Thymus (tissue), 11 donors: ENCODE results near the gene KRTAP19-5. TPM values are rescaled to one million over a fixed set of nuclear protein-coding genes. Genes with fewer than 3 reads are reported as not detected.
A peak's percentile ranks its signal among the peaks of the same experiment; 100 is the strongest.

Source experiments
- DNase-seq, 9 donors: peaks; one replicate each; pipeline ENCODE4 v3.0.0-alpha.2; 2013; ENCODE audit warnings: low spot score in 9 of 9, low read depth in 6 of 9, missing footprints in 1 of 9
- H3K27ac ChIP-seq, 2 donors: one replicate each; pipeline ENCODE4 v1.5.1; 2013; ENCODE audit warnings: control low read depth in 1 of 2, low read depth in 1 of 2, low read length in 1 of 2, mild to moderate bottlenecking in 1 of 2, moderate library complexity in 1 of 2
- H3K27me3 ChIP-seq, 2 donors: one replicate each; pipeline ENCODE4 v1.5.1; 2013; ENCODE audit warnings: low read length in 1 of 2; ENCODE audit not compliant: control insufficient read depth in 2 of 2, insufficient read depth in 1 of 2
- H3K36me3 ChIP-seq, 2 donors: one replicate each; pipeline ENCODE4 v1.5.1; 2013; ENCODE audit warnings: low read length in 1 of 2, mild to moderate bottlenecking in 1 of 2, moderate library complexity in 1 of 2; ENCODE audit not compliant: control insufficient read depth in 2 of 2, insufficient read depth in 2 of 2
- H3K4me1 ChIP-seq, 2 donors: one replicate each; pipeline ENCODE4 v1.5.1; 2013; ENCODE audit warnings: low read length in 2 of 2; ENCODE audit not compliant: control insufficient read depth in 2 of 2, insufficient read depth in 2 of 2
- H3K4me3 ChIP-seq, 2 donors: one replicate each; pipeline ENCODE4 v1.5.1; 2013; ENCODE audit warnings: low read length in 2 of 2, control low read depth in 1 of 2, mild to moderate bottlenecking in 1 of 2
- H3K9me3 ChIP-seq, 2 donors: one replicate each; pipeline ENCODE4 v1.5.1; 2013; ENCODE audit warnings: low read length in 1 of 2, mild to moderate bottlenecking in 1 of 2; ENCODE audit not compliant: control insufficient read depth in 2 of 2, insufficient read depth in 1 of 2
- WGBS: extraction: QIAGEN DNeasy Blood & Tissue Kit; methylation state at CpG from one replicate; pipeline ENCODE4 v1.1.7; 2013; 5-methylcytosine and 5-hydroxymethylcytosine counted together
- polyA plus RNA-seq: library from polyadenylated mRNA; stranded (reverse); fragments of 200-250 nt; gene quantifications from one replicate; pipeline ENCODE4 v1.2.3, GENCODE V29; 2013
- total RNA-seq: library from RNA; stranded (reverse); fragments of 120-200 nt; gene quantifications from one replicate; pipeline ENCODE4 v1.2.4, GENCODE V29; 2013
- donor health status: healthy.

Gene KRTAP19-5
- total and polyA plus RNA-seq, 2 donors = 0.19 to 0.91 TPM

GRCh38 chr21:30482130-30482529 lies 19.8 kb downstream of the KRTAP19-5 start:
- H3K4me3 ChIP-seq = no peak overlapping the region
- H3K4me1 ChIP-seq = no peaks in the 10 kb centered on the region
- peaks cover 0 to 9% of the 10 kb centered on the region in 2 donors for H3K9me3 ChIP-seq
- no peak overlapping the region for H3K27ac ChIP-seq
- 89% methylated on average over 2 of the region's 2 CpGs for WGBS
- no peak for DNase-seq
- H3K27me3 ChIP-seq = no peaks in the 10 kb centered on the region
- no peaks in the 10 kb centered on the region for H3K36me3 ChIP-seq

GRCh38 chr21:30480145-30480544 lies 21.8 kb downstream of the KRTAP19-5 start, which contains the start of gene KRTAP19-1:
KRTAP19-1 (minus strand) TSS chr21:30480367; CDS start chr21:30480317, 50 bp downstream.
- Histone ChIP-seq H3K4me1 (no peaks in the 10 kb centered on the region), H3K27me3 (no peaks in the 10 kb centered on the region), H3K4me3 (no peak within 1 kb of the TSS), H3K36me3 (no peaks in the 10 kb centered on the region), H3K9me3 (no peaks in the 10 kb centered on the region), H3K27ac (no peak within 1 kb of the TSS)
- WGBS = 94% methylated on average over 7 of the region's 7 CpGs
- DNase-seq = no peak

GRCh38 chr21:30479259-30479658 lies 22.7 kb downstream of the KRTAP19-5 start:
- no peak overlapping the region for H3K4me3 ChIP-seq
- WGBS = 63% methylated on average over 4 of the region's 4 CpGs
- DNase-seq = no peak
- H3K36me3 ChIP-seq = no peaks in the 10 kb centered on the region
- H3K27ac ChIP-seq = no peak overlapping the region
- H3K4me1 ChIP-seq = no peaks in the 10 kb centered on the region
- H3K9me3 ChIP-seq = no peaks in the 10 kb centered on the region
- no peaks in the 10 kb centered on the region for H3K27me3 ChIP-seq

- no peak overlapping the region for H3K4me3 ChIP-seq
- DNase-seq = peak in 1 of 9 donors; percentile 6
- no peak overlapping the region for H3K27ac ChIP-seq
- 87% methylated on average over 3 of the region's 3 CpGs for WGBS
- H3K27me3 ChIP-seq = no peaks in the 10 kb centered on the region
- H3K9me3 ChIP-seq = no peaks in the 10 kb centered on the region
- H3K4me1 ChIP-seq = no peaks in the 10 kb centered on the region
- no peaks in the 10 kb centered on the region for H3K36me3 ChIP-seq
Observed at GRCh38 chr21:30478004-30478403, 23.9 kb downstream of the KRTAP19-5 start.

GRCh38 chr21:30468900-30469714 lies 32.8 kb downstream of the KRTAP19-5 start:
- H3K36me3 ChIP-seq = no peaks in the 10 kb centered on the region
- no peak for DNase-seq
- no peaks in the 10 kb centered on the region for H3K4me1 ChIP-seq
- no peaks in the 10 kb centered on the region for H3K27me3 ChIP-seq
- H3K4me3 ChIP-seq = no peak overlapping the region
- 89% methylated on average over 6 of the region's 6 CpGs for WGBS
- H3K9me3 ChIP-seq = no peaks in the 10 kb centered on the region
- no peak overlapping the region for H3K27ac ChIP-seq

- H3K27ac ChIP-seq = no peak overlapping the region
- H3K36me3 ChIP-seq = no peaks in the 10 kb centered on the region
- H3K27me3 ChIP-seq = no peaks in the 10 kb centered on the region
- no peak overlapping the region for H3K4me3 ChIP-seq
- WGBS = 58% methylated on average over 3 of the region's 3 CpGs
- DNase-seq = no peak
- H3K9me3 ChIP-seq = no peaks in the 10 kb centered on the region
- no peaks in the 10 kb centered on the region for H3K4me1 ChIP-seq
Observed at GRCh38 chr21:30463713-30464112, 38.2 kb downstream of the KRTAP19-5 start.

Other genes with a start within 250 kb of the KRTAP19-5 start
- gene KRTAP24-1, start 219.2 kb downstream of the KRTAP19-5 start, total RNA-seq = not detected
- gene KRTAP24-1, start 219.2 kb downstream of the KRTAP19-5 start, polyA plus RNA-seq = not detected
- not detected for gene KRTAP25-1, start 212.6 kb downstream of the KRTAP19-5 start, total RNA-seq
- gene KRTAP25-1, start 212.6 kb downstream of the KRTAP19-5 start, polyA plus RNA-seq = not detected
- gene KRTAP26-1, start 181.8 kb downstream of the KRTAP19-5 start, total RNA-seq = not detected
- gene KRTAP26-1, start 181.8 kb downstream of the KRTAP19-5 start, polyA plus RNA-seq = 0.09 TPM
- not detected for gene KRTAP27-1, start 164.4 kb downstream of the KRTAP19-5 start, total RNA-seq
- gene KRTAP27-1, start 164.4 kb downstream of the KRTAP19-5 start, polyA plus RNA-seq = 0.07 TPM
- not detected for gene KRTAP23-1, start 153.5 kb downstream of the KRTAP19-5 start, total RNA-seq
- gene KRTAP23-1, start 153.5 kb downstream of the KRTAP19-5 start, polyA plus RNA-seq = not detected
- not detected for gene KRTAP13-2, start 129.9 kb downstream of the KRTAP19-5 start, total RNA-seq
- 0.80 TPM for gene KRTAP13-2, start 129.9 kb downstream of the KRTAP19-5 start, polyA plus RNA-seq
- not detected for gene KRTAP13-1, start 106.1 kb downstream of the KRTAP19-5 start, total RNA-seq
- 0.16 TPM for gene KRTAP13-1, start 106.1 kb downstream of the KRTAP19-5 start, polyA plus RNA-seq
- gene KRTAP13-3, start 76.2 kb downstream of the KRTAP19-5 start, total RNA-seq = not detected
- not detected for gene KRTAP13-3, start 76.2 kb downstream of the KRTAP19-5 start, polyA plus RNA-seq
- 0.05 TPM for gene KRTAP13-4, start 71.9 kb downstream of the KRTAP19-5 start, total RNA-seq
- gene KRTAP13-4, start 71.9 kb downstream of the KRTAP19-5 start, polyA plus RNA-seq = 0.34 TPM
- not detected for gene KRTAP15-1, start 61.9 kb downstream of the KRTAP19-5 start, total RNA-seq
- not detected for gene KRTAP15-1, start 61.9 kb downstream of the KRTAP19-5 start, polyA plus RNA-seq
- not detected for gene KRTAP19-1, start 21.8 kb downstream of the KRTAP19-5 start, total RNA-seq
- 0.14 TPM for gene KRTAP19-1, start 21.8 kb downstream of the KRTAP19-5 start, polyA plus RNA-seq
- gene KRTAP19-2, start 14.7 kb downstream of the KRTAP19-5 start, total RNA-seq = not detected
- not detected for gene KRTAP19-2, start 14.7 kb downstream of the KRTAP19-5 start, polyA plus RNA-seq
- gene KRTAP19-3, start 10.1 kb downstream of the KRTAP19-5 start, total RNA-seq = not detected
- gene KRTAP19-3, start 10.1 kb downstream of the KRTAP19-5 start, polyA plus RNA-seq = 2.4 TPM
- gene KRTAP19-4, start 5.0 kb downstream of the KRTAP19-5 start, total RNA-seq = not detected
- not detected for gene KRTAP19-4, start 5.0 kb downstream of the KRTAP19-5 start, polyA plus RNA-seq
- not detected for gene KRTAP19-6, start 39.7 kb upstream of the KRTAP19-5 start, total RNA-seq
- gene KRTAP19-6, start 39.7 kb upstream of the KRTAP19-5 start, polyA plus RNA-seq = not detected
- not detected for gene KRTAP19-7, start 59.2 kb upstream of the KRTAP19-5 start, total RNA-seq
- gene KRTAP19-7, start 59.2 kb upstream of the KRTAP19-5 start, polyA plus RNA-seq = not detected
- not detected for gene KRTAP22-2, start 88.3 kb upstream of the KRTAP19-5 start, total RNA-seq
- gene KRTAP22-2, start 88.3 kb upstream of the KRTAP19-5 start, polyA plus RNA-seq = not detected
- gene KRTAP6-3, start 90.3 kb upstream of the KRTAP19-5 start, total RNA-seq = not detected
- not detected for gene KRTAP6-3, start 90.3 kb upstream of the KRTAP19-5 start, polyA plus RNA-seq
- gene KRTAP6-2, start 96.8 kb upstream of the KRTAP19-5 start, total RNA-seq = not detected
- gene KRTAP6-2, start 96.8 kb upstream of the KRTAP19-5 start, polyA plus RNA-seq = not detected
- gene KRTAP22-1, start 98.9 kb upstream of the KRTAP19-5 start, total RNA-seq = not detected
- not detected for gene KRTAP22-1, start 98.9 kb upstream of the KRTAP19-5 start, polyA plus RNA-seq
- gene KRTAP6-1, start 111.8 kb upstream of the KRTAP19-5 start, total RNA-seq = not detected
- gene KRTAP6-1, start 111.8 kb upstream of the KRTAP19-5 start, polyA plus RNA-seq = not detected
- gene KRTAP20-1, start 114.3 kb upstream of the KRTAP19-5 start, total RNA-seq = not detected
- not detected for gene KRTAP20-1, start 114.3 kb upstream of the KRTAP19-5 start, polyA plus RNA-seq
- not detected for gene KRTAP20-4, start 118.5 kb upstream of the KRTAP19-5 start, total RNA-seq
- gene KRTAP20-4, start 118.5 kb upstream of the KRTAP19-5 start, polyA plus RNA-seq = not detected
- not detected for gene KRTAP20-2, start 133.1 kb upstream of the KRTAP19-5 start, total RNA-seq
- gene KRTAP20-2, start 133.1 kb upstream of the KRTAP19-5 start, polyA plus RNA-seq = not detected
- not detected for gene KRTAP20-3, start 140.7 kb upstream of the KRTAP19-5 start, total RNA-seq
- gene KRTAP20-3, start 140.7 kb upstream of the KRTAP19-5 start, polyA plus RNA-seq = not detected
- not detected for gene KRTAP21-3, start 216.6 kb upstream of the KRTAP19-5 start, total RNA-seq
- not detected for gene KRTAP21-3, start 216.6 kb upstream of the KRTAP19-5 start, polyA plus RNA-seq
- not detected for gene KRTAP21-2, start 245.1 kb upstream of the KRTAP19-5 start, total RNA-seq
- gene KRTAP21-2, start 245.1 kb upstream of the KRTAP19-5 start, polyA plus RNA-seq = not detected